Kidney glomerular epithelial cell (primary cell): ENCODE measurements around the gene MTMR3.

Experiments used
- DNase-seq: peaks from one replicate; lab custom pipeline; 2025; lab: John Stamatoyannopoulos, UW

MTMR3 gene

GRCh38 chr22:30027169-30027568 lies 144.2 kb downstream of the MTMR3 start:
- no peak for DNase-seq

GRCh38 chr22:30027791-30028190 lies 144.8 kb downstream of the MTMR3 start:
- no peak for DNase-seq

GRCh38 chr22:30028731-30029130 lies 145.8 kb downstream of the MTMR3 start:
- no peak for DNase-seq

- no peak for DNase-seq
Observed at GRCh38 chr22:30029512-30029911, 146.5 kb downstream of the MTMR3 start.

- no peak for DNase-seq
Observed at GRCh38 chr22:30030329-30030728, 147.4 kb downstream of the MTMR3 start.

GRCh38 chr22:30031328-30031727 lies 148.4 kb downstream of the MTMR3 start:
- DNase-seq, result no peak

GRCh38 chr22:30031764-30032455 lies 148.9 kb downstream of the MTMR3 start:
- DNase-seq, result no peak

GRCh38 chr22:30033137-30033536 lies 150.2 kb downstream of the MTMR3 start:
- DNase-seq, result no peak

GRCh38 chr22:30033901-30034300 lies 150.9 kb downstream of the MTMR3 start:
- no peak for DNase-seq

GRCh38 chr22:30036656-30037055 lies 153.7 kb downstream of the MTMR3 start:
- no peak for DNase-seq

GRCh38 chr22:30038219-30038618 lies 155.2 kb downstream of the MTMR3 start:
- DNase-seq, result no peak

GRCh38 chr22:30040499-30041260 lies 157.7 kb downstream of the MTMR3 start:
- DNase-seq, result no peak

- no peak for DNase-seq
Observed at GRCh38 chr22:30041475-30041874, 158.5 kb downstream of the MTMR3 start.

- no peak for DNase-seq
Observed at GRCh38 chr22:30041881-30042280, 158.9 kb downstream of the MTMR3 start.

- DNase-seq, result no peak
Observed at GRCh38 chr22:30043161-30043560, 160.2 kb downstream of the MTMR3 start.

GRCh38 chr22:30044369-30044768 lies 161.4 kb downstream of the MTMR3 start:
- peak; percentile 91 for DNase-seq

GRCh38 chr22:30044881-30045493 lies 162.0 kb downstream of the MTMR3 start:
- no peak for DNase-seq

GRCh38 chr22:30045494-30045887 lies 162.5 kb downstream of the MTMR3 start:
- no peak for DNase-seq

GRCh38 chr22:30045901-30046715 lies 163.1 kb downstream of the MTMR3 start:
- DNase-seq, result no peak

GRCh38 chr22:30046716-30047363 lies 163.9 kb downstream of the MTMR3 start:
- no peak for DNase-seq

- no peak for DNase-seq
Observed at GRCh38 chr22:30047364-30047738, 164.4 kb downstream of the MTMR3 start.

GRCh38 chr22:30048681-30049080 lies 165.7 kb downstream of the MTMR3 start:
- no peak for DNase-seq
